T-helper 22 cell (primary cell): ENCODE data around the gene HECTD4.
A peak's percentile ranks its signal among the peaks of the same experiment; 100 is the strongest.
"Not testable (repeated sequence)": the region's sequence is repeated elsewhere in the genome, so short reads cannot be mapped to it uniquely, and the experiment has no call there.

ENCODE experiments used
- DNase-seq: peaks from one replicate; pipeline ENCODE4 v3.0.0-alpha.2; 2020; ENCODE audit warnings: low read depth

The HECTD4 gene

DNA sequence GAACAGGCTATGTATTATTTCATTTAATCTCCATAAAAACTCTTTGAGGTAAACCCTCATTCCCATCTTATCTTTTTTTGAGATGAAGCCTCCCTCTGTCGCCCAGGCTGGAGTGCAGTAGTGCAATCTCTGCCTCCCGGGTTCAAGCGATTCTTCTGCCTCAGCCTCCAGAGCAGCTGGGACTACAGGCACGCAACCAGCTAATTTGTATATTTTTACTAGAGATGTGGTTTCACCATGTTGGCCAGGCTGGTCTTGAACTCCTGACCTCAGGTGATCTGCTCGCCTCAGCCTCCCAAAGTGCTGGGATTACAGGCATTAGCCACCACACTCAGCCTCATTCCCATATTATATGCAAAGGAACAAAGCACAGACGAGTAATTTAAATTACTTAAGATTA, 25.5 kb upstream of the HECTD4 start:
- DNase-seq = not testable (repeated sequence)

DNA sequence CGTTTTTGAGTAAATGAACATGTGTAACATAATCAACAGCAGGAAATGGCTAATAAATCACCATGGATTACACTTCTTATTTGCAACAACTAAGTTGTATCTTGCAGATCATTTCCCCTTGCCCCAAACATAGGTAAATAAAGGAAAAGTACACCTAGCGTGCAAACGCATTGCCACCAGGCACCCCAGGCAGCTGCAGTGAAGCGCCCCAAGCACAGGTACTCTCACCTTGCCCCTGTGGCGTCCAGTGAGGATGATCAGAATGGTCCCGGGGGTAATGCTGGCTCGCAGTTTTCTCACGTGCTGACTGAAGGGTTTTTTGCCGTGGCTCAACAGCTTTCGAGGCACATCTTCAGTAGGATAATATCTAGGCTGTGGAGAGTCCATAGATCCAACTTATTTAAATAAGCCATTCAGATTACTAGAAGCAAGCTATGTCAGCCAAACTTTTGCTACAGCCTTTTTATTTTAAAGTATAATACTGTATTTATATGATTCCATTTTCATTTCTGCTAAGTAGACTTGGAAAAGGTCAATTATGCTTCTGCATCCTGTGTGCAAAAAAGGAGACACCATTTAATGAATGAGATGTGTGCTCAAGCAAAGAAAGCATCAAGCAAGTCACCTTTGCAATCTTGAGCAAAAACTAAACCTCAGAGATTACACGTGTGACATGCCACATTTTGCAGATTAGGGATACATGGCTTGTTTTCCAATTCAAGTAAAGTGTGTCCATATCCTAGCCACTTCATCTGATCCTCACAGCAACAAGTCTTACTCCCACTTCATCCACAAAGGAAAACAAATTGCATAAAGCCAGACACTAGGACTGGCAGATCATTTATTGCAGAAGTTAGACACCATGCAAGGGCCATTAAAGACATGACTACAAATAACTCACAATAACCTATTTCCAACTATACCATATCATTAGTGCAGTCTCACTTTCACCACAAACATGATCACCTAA, 24.6 kb upstream of the HECTD4 start:
- DNase-seq = no peak

DNA sequence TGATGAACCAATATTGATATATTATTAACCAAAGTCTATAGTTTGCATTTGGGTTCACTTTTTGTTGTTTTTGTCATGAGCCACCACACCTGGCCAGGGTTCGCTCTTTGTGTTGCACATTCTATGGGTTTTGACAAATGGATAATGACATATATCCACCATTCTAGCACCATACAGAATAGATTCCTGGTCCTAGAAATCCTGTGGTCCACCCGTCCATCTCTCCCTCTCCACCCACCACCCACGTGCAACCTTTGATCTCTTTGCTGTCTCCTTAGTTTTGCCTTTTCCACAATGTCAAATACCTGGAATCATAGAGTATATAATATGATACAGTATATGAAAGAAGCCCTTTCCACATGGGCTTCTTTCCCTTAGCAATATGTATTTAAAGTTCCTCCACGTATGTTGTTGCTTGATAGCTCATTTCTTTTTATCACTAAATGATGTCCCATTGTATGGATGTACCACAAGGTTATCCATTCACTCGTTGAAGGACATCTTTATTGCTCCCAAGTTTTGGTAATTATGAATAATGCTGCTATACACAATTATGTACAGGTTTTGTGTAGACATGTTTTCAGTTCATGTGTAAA, 19.8 kb upstream of the HECTD4 start:
- no peak for DNase-seq

DNA sequence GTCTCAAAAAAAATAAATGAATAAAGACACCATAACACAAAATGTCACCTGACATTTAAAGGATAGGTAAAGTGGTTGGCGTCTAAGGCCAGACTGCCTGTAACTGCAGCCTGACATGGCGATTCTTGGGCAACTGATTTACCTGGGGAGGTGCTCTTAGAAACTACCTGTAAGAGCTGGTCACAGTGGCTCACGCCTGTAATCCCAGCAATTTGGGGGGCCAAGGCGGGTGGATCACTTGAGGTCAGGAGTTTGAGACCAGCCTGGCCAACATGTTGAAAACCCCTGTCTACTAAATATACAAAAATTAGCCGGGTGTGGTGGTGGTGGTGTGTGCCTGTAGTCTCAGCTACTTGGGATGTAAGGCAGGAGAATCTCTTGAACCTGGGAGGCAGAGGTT, 18.8 kb upstream of the HECTD4 start:
- no peak for DNase-seq

DNA sequence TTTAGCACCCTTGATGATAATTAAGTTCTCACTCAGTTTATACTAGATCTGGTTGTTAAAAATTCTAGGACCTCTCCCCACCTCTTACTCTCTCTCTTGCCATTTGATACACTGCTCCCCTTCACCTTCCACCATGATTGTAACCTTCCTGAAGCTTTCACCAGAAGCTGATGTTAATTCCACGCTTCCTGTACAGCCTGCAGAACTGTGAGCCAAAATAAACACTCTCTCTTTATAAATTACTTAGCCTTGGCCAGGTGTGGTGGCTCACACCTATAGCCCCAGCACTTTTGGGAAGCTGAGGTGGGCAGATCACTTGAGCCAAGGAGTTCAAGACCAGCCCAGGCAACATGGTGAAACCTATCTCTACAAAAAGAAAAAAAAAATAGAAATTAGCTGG, 11.1 kb upstream of the HECTD4 start:
- DNase-seq = no peak

DNA sequence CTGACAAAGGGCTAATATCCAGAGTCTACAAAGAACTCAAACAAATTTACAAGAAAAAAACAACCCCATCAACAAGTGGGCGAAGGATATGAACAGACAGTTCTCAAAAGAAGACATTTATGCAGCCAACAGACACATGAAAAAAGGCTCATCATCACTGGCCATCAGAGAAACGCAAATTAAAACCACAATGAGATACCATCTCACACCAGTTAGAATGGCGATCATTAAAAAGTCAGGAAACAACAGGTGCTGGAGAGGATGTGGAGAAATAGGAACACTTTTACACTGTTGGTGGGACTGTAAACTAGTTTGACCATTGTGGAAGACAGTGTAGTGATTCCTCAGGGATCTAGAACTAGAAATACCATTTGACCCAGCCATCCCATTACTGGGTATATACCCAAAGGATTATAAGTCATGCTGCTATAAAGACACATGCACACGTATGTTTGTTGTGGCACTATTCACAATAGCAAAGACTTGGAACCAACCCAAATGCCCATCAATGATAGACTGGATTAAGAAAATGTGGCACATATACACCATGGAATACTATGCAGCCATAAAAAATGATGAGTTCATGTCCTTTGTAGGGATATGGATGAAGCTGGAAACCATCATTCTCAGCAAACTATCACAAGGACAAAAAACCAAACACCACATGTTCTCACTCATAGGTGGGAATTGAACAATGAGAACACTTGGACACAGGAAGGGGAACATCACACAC, 7.9 kb upstream of the HECTD4 start:
- not testable (repeated sequence) for DNase-seq

DNA sequence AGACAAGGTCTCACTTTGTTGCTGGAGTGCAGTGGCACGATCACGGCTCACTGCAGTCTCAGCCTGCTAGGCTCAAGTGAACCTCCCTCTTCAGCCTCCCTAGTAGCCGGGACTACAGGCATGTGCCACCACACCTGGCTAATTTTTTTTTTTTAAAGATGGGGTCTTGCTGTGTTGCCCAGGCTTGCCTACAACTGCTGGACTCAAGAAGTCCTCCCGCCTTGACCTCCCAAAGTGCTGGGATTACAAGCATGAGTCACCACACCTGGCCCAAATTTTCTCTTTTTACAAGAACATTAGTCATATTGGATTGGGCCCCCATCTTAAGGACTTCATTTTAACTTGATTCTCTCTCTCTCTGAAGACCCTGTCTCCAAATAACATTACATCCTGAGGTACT, 7.0 kb upstream of the HECTD4 start:
- DNase-seq = no peak

DNA sequence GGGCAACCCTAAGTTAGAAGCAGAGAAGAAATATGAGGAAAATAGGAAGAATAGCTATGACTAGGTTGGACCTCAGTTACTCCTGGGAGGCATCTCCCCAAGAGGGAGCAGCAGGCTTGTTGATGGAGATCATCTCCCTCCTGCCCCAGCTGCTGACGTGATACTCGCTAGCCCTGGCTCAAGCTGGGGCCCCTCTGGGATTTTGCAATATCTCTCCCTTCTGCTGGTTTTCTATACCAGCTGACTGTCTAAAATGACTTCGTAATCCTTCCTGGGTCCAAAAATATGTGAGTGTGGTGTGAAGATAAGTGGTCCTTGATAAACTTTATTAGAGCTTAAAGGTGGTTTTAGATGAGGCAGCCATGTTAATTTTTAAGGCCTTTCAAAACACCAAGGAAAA, 4.5 kb upstream of the HECTD4 start:
- no peak for DNase-seq

DNA sequence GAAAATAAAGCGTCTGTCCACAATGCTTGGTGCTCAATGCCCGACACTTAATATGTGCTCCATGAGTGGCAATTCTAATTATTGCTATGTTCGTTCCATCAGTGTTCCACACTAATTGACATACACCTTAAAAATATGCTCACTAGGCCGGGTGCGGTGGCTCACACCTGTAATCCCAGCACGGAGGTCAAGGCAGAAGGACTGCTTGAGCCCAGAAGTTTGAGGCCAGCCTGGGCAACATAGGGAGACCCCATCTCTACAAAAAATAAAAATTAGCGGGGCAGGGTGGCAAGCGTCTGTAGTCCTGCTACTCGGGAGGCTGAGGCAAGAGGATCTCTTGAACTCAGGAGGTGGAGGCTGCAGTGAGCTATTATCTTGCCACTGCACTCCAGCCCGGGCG, 635 bp upstream of the HECTD4 start:
- no peak for DNase-seq

DNA sequence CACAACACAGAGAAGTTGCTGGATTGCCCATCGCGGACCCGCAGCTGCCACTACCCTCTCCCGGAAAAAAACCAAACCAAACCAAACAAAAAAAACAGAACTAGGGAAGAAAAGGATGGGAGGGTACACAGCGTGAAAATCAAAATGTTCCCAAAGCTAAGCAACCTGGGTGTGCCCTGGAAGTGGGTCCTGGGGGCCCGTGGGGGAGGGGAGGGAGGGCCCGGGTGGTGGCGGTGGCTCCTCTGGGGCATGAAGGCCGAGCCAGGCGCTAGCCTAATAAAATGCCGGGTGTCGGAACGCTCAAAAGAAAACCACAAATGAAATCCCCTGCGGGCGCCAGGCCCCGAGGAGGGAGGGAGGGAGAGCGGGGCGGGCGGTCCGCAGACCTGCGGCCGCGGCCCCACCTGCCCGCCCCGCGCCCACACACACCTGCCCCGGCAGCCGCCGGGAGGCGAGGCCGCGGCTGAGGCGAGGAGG, 787 bp downstream of the HECTD4 start:
- peak; percentile 20 for DNase-seq

DNA sequence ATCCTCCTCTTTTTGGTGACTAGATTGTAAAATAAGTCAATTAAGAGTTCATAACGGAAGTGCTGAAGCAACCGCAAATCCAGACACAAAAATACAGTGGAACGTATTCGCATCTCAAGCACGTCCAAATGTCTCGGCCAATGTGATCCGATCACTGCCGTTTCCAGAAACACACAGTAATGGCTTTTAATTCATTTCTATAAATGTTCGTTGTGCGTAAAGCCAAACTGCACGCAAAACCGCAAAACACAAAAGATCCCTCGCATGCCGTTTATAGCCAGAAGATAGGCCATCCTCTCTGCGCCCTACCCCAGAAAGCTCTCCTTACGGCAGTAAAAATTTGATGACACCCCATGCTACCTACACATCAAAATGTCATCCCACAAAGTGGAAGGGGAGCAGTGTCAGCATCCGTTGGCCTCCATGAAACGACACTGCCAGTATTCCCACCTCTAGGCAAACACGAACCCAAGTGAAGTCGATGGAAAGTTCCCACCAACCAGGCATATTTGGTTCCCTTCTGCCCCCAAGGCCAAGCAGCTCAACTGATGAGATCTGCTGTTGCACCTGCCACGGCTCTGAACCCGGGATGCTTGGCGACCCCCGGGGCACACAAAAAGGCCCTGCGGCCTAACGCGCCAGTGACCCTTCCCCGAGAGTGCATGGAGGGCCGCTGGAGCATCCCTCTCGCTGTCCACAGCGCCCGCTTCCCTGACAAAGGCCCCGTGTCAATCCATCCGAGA, 1.4 kb downstream of the HECTD4 start:
- no peak for DNase-seq

DNA sequence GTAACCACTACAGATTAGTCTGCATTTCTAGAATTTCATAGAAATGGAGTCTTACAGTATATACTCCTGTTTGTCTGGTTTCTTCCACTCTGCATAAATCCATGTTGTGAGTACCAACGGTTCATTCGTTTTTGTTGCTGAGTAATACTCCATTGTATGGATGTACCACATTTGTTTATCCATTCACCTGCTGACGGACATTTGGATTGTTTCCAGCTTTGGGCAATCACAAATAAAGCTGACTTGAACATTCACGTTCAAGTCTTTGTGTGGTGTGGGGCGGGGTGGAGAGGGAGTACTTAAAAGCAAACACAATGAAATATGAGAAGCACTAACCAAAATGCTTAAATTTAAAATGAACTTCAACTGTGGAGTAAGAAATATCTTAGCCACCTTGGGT, 7.1 kb downstream of the HECTD4 start:
- DNase-seq = no peak

DNA sequence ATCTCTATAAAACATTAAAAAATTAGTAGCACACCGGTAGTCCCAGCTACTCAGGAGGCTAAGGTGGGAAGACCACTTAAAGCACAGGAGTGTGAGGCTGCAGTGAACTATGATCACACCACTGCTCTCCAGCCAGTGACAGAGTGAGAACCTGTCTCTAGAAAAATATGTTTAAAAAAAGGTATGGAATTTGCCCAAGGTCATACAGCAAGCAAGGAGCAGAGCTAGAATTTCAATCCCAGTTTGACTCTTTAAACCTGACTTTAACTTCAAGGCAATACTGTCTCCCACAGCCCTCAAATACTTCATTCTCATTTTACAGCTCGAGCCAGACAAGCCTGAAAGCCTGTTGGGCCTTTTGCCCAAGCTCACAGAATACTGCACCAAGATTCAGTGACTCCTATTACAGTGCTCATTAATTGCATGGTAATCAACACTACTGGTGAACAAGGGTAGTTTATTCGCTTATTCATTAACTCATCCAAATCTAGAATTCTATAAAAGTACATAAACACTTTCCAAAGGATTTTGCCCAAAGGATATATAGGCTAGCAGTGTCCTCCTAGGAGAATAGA, 8.0 kb downstream of the HECTD4 start:
- no peak for DNase-seq

DNA sequence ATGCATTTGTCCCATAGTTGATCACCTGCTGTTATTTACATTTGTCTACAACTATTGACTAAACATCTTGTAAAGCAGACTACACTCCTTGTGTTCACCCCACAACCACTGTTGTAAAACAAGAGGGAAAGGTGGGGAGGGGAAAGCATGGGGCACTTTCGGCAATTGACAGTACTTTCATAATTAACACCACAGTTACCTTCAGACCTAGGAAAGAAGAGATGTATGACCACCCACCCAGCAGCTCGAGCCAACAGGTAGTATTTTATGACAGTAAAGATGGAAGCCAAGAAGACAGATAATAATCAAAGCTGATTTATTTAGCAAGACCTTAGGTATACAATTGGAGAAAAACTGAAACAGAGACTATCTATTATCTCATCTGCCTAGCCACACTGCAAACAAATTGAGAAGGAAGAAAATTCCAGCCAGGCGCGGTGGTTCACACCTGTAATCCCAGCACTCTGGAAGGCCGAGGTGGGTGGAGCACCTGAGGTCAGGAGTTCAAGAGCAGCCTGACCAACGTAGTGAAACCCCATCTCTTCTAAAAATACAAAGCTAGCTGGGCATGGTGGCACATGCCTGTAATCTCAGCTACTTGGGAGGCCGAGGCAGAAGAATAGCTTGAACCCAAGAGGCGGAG, 11.2 kb downstream of the HECTD4 start:
- no peak for DNase-seq

DNA sequence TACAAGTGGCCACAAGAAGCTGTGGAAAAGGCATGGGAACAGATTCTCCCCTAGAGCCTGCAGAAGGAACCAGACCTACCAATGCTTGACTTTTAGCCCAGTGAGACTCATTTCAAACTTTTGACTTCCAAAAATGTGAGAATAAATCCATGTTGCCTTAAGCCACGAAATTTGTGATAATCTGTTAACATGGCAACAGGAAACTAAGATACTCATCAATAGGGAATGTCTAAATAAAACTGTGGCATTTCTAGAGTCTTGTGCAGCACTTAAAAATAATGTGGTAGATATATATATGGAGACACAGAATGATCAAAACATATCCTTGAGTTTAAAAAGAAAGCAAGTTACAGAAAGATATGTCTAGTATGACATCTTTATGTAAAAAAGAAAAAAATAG, 12.0 kb downstream of the HECTD4 start:
- no peak for DNase-seq

DNA sequence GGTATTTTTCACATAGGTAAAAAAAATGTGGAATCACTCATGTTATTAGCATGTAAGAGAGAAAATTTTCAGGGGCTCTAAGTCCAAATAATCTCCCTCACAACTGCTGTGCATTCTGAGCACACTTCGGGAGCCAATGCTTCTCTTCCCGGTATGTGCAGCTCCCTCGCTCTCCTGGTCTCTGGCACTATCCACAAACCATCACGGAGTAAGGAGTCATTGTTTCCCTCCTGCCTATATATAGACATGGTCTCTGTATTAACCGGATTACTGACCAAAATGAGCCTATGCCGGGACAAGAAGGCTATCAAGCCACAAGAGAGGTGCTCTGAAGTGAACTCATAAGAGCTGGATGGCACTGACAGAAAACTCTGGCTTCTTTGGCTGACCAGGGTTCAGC, 13.4 kb downstream of the HECTD4 start:
- DNase-seq = no peak

DNA sequence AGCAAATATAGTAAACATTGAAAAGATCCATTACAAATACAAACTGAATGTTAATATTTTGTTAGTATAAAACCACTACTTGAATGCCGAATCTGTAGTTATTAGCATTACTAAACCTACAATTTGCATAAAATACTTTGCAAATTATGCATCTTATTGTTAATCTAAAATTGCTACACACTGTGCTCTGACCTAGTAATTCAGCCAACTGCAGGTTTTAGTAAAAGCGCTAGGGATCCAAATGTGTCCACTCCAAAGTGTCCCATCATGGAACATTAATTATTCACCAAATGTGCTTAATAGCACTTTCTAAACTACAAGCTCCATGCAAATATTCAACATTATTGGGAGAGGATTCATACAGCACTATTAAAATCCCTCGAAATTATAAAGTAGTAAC, 14.3 kb downstream of the HECTD4 start:
- DNase-seq = no peak

DNA sequence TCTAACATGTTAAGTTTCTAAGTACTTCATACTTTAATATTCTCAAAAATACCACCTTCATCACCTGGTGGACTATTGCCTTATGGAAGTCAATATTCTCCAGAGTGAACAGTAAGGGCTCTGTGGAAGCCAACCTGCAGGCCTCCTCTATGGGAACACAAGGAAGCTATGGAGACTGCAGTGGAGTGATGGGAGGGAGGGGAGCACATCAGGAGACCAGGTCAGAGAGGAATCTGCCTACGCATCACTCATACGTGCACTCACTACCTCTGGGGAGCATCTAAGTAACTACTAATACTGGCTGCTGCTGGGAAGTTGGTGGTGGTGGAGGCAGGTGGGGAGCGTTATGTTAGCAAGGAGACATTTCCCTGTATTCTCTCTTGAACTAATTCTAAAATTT, 19.9 kb downstream of the HECTD4 start:
- DNase-seq = no peak

DNA sequence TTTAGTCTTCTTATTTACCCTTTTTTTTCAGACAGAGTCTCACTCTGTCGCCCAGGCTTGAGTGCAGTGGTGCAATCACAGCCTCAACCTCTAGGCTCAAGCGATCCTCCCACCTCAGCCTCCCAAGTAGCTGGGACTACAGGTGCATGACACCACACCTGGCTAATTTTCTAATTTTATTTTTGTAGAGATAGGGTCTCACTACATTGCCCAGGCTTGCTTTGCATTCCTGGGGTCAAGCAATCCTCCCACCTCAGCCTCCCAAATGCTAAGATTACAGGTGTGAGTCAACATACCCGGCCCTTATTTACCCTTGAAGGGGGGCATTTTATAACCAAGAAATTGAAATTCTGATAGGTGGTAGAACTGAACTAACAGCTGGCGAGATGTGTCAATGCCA, 21.0 kb downstream of the HECTD4 start:
- no peak for DNase-seq

DNA sequence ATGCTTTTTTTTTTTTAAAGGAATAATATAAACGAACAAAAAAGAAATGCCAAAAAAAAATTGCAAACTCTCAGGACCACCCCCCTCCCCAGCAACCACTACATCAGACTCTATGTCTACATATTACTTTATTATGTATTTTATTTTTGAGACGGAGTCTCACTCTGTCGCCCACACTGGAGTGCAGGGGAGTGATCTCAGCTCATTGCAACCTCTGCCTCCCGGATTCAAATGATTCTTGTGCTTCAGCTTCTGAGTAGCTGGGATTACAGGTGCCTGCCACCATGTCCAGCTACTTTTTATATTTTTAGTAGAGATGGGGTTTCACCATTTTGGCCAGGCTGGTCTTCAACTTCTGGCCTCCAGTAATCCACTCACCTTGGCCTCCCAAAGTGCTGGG, 22.9 kb downstream of the HECTD4 start:
- no peak for DNase-seq

DNA sequence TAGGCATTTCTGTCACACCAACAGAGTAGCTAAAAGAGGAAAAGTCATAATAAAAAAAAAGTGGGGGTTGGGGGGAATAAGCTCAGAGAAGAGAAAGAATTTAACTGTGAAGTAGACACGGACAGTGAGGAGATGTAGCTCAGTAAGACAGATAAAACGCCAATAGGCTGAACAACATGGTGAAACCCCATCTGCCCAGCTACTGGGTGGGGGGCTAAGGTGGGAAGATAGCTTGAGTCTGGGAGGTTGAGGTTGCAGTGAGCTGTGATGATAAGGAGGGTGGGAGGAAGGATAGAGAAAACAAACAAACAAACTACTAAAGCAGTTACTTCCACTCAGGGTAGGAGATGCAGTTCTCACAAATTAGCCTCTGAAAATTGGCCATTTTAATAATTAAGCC, 25.0 kb downstream of the HECTD4 start:
- DNase-seq = no peak
